ENCODE results near the gene KLF17.

The KLF17 gene

GRCh38 chr1:44154049-44154448 is 35.4 kb downstream of the KLF17 start:
- DNase-seq: no peak

- no peak for DNase-seq
These were observed 39.3 kb downstream of the KLF17 start for GRCh38 chr1:44157903-44158302.

- no peak for DNase-seq
These were observed 40.2 kb downstream of the KLF17 start for GRCh38 chr1:44158871-44159270.

- DNase-seq: no peak
These were observed 42.9 kb downstream of the KLF17 start for GRCh38 chr1:44161546-44161945.

- no peak for DNase-seq
These were observed 50.0 kb downstream of the KLF17 start for GRCh38 chr1:44168520-44169098.

- no peak for DNase-seq
These were observed 51.7 kb downstream of the KLF17 start for GRCh38 chr1:44170281-44170823.

- DNase-seq: no peak
These were observed 56.0 kb downstream of the KLF17 start for GRCh38 chr1:44174630-44175029.

All from NCI-H1092 treated with DMSO at 0.1 percent for 48 hours (cell line).